Erythroblast (primary cell): Measurements from ENCODE around the gene TCF23.

Experiments
- GATA1 ChIP-seq: IDR thresholded peaks from 2 replicates; pipeline ENCODE4 v1.6.1; 2011; ENCODE audit warnings: low read depth, mild to moderate bottlenecking, control low read depth, low read length, moderate library complexity
- POLR2A ChIP-seq: IDR thresholded peaks from 2 replicates; pipeline ENCODE4 v1.6.1; 2011; ENCODE audit warnings: mild to moderate bottlenecking, low read length

DNA sequence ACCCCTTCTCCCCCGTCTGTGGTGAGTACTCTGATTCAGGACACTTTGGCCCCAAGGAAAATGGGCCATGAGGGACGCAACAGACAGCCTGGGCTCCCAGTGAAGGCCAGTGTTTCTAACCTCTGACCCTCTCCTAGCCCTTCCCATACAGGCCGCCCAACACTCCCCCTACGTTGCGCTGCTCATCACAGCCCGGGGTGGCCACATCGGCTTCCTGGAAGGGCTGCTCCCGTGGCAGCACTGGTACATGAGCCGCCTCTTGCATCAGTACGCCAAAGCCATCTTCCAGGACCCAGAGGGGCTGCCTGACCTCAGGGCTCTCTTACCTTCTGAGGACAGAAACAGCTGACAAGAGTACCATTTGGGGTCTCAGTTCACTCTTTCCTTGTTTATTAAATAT lies 18.4 kb upstream of the TCF23 start:
- TF ChIP-seq POLR2A (no peak), GATA1 (no peak)
